T-cell (primary cell): ENCODE data around the gene IL18. TPM values are rescaled to one million over a fixed set of nuclear protein-coding genes. Genes with fewer than 3 reads are reported as not detected.

ENCODE experiments used
- total RNA-seq, 35 experiments: library from RNA in 6 of 35; stranded (reverse) in 6 of 35; fragments of 120-200 nt in 1 of 35; gene quantifications; one replicate each; pipeline versions ENCODE4 v1.2.1 to v1.2.4 and lab custom pipeline; 2013 to 2026

Gene IL18
- total RNA-seq, 5 donors from 2014 or later (not counting 1 experiment from before 2014, with no cell fraction given), result 0.20 to 0.53 (median 0.35) TPM

Other genes starting within 250 kb of the IL18 start
- gene C11orf52, start 245.2 kb downstream of the IL18 start, total RNA-seq, result not detected
- gene DIXDC1, start 226.8 kb downstream of the IL18 start, total RNA-seq, result 1 to 10 TPM; 1.6 to 4.8 (median 3.4) TPM
- 10 to 100 TPM; 13.4 to 19.8 (median 18.7) TPM for gene DLAT, start 138.7 kb downstream of the IL18 start, total RNA-seq
- under 1 TPM in 3 of 5 donors, not detected in 2; 0.30 to 0.44 (median 0.36) TPM for gene PIH1D2, start 90.1 kb downstream of the IL18 start, total RNA-seq
- gene NKAPD1, start 89.8 kb downstream of the IL18 start, total RNA-seq, result 10 to 100 TPM; 14.6 to 22.1 (median 17.7) TPM
- 10 to 100 TPM; 13.8 to 23.7 (median 21.1) TPM for gene TIMM8B, start 77.3 kb downstream of the IL18 start, total RNA-seq
- 10 to 100 TPM; 34.3 to 71.9 (median 69.6) TPM for gene SDHD, start 77.2 kb downstream of the IL18 start, total RNA-seq
- under 1 TPM in 2 of 5 donors, not detected in 3; 0.30 to 0.70 TPM for gene TEX12, start 3.3 kb upstream of the IL18 start, total RNA-seq
- 1 to 10 TPM; 1.5 to 3.2 (median 1.8) TPM for gene BCO2, start 11.4 kb upstream of the IL18 start, total RNA-seq
- gene PTS, start 62.3 kb upstream of the IL18 start, total RNA-seq, result 10 to 100 TPM; 15.1 to 65.8 (median 21.0) TPM
- not detected for gene PLET1, start 96.8 kb upstream of the IL18 start, total RNA-seq